HuH-7 (cell line): ENCODE results near the gene TASP1.
"Not testable (repeated sequence)": the region's sequence is repeated elsewhere in the genome, so short reads cannot be mapped to it uniquely, and the experiment has no call there.

Experiments
- DNase-seq: peaks from one replicate; pipeline ENCODE4 v3.0.0; 2011; ENCODE audit warnings: low spot score

TASP1 gene, protein sequence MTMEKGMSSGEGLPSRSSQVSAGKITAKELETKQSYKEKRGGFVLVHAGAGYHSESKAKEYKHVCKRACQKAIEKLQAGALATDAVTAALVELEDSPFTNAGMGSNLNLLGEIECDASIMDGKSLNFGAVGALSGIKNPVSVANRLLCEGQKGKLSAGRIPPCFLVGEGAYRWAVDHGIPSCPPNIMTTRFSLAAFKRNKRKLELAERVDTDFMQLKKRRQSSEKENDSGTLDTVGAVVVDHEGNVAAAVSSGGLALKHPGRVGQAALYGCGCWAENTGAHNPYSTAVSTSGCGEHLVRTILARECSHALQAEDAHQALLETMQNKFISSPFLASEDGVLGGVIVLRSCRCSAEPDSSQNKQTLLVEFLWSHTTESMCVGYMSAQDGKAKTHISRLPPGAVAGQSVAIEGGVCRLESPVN

DNA sequence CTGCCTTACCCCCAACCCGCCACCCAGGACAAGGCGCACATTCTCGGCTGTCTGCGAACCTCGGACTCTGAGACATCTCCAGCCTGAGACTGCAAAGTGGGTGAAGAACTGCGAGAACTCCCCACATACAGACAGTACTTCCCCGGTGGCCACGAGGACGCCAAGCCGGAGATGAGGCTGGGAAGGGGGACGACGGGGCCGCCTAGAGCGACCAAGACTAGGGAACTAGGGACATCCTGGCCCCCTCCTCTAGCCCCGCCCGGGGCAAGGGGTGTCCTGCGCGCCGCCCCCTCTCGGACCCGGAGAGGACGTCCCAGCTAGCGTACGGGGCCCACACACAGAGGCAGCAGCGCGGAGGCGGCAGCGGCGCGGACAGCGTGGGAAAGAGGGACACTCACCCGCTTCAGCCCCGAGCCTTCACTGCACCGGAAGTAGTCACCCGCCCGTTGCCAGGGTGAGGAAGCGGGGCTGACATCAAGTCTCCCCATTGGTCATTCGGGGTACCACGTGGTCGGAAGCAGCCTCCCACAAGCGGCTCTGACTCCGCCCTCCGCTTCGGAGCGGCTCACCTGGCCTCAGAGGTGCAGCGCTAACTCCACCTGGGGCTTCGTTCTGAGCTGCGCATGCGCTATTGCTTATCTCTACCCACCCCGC is at the start of gene TASP1:
Gene TASP1, minus strand, starts transcription at position 437 of the 654 bp plus-strand sequence. CDS start 8,854 bp downstream, outside the sequence.
- peak; percentile 97 for DNase-seq

DNA sequence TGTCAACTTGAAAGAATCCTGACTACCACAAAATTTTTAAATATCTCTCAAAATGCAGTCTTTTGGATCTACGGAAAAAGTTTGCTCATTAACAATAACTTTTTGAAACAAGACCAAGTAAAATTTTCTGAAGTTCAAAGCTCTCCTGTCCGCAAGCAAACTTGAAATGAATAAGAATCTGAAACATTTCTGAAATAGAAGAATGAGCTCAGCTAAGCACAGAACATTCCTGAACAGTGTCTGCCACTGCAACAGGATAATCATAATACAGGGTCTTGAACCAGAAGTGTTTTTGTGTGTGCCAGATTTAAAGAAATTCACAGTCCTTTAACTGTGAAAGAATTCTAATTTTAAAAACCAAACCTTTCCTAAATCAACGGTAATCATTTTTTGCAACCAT is 49.1 kb upstream of the TASP1 start:
- DNase-seq, result no peak

DNA sequence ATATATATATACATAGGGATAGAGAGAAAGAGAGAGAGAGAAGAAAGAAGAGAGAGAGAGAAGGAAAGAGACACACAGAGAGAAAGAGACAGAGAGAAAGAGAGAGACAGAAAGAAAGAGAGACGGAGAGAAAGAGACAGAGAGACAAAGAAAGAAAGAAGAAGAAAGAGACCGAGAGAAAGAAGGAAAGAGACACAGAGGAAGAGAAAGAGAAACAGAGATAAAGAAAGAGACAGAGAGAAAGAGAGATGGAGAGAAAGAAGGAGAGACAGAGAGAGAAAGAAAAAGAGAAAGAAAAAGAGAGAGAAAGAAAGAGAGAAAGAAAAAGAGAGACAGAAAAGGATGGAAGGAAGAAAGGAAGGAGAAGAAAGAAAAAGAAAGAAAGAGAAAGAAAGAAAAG is 46.9 kb upstream of the TASP1 start:
- DNase-seq, result no peak

DNA sequence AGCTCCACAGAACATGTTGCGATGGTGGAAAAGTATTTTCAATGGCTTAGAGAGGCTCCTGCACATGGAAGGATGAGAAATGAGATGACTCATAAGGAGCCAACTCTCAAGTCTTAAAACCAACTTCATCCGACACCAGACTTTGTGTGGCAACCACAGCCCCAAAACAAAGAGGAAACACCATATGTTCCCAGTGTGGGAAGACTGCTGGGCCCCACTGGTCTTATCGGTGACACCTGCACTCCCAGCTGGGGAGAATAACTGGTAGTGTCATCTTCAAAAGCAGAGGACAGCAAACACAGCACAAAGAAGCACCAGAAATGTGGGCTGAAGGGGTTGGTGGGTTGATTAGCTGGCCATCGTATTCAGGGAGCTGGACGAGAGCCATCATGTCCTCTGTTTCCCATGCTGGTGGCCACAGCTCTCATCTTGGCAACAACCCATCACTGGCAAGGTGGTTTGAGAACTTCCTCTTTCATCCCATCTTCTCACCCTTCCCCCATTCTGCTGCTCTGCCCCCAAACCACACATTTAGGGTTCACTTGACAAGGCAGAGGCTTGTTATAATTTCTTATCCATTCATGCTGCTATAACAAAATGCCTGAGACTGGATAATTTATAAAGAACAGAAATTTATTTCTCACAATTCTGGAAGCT is 46.0 kb upstream of the TASP1 start:
- no peak for DNase-seq

DNA sequence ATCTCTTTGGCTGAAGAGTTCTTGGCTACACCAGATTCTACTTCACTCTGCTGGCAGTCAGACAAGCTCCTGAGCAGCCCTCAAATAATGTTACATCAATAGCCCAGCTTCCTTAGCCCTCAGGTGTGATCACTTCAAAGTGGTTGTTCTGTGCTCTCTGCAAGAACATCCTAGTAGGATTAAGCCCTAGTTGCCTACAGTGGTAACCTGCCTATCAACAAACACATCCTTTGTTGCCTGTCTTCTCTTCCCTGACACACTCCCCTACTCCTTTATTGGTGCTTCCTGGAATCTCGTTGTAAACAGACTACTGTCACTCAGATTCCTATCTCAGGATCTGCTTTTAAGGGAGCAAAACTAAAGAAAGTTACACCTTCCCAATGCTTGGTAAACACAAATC is 45.1 kb upstream of the TASP1 start:
- peak; percentile 17 for DNase-seq

DNA sequence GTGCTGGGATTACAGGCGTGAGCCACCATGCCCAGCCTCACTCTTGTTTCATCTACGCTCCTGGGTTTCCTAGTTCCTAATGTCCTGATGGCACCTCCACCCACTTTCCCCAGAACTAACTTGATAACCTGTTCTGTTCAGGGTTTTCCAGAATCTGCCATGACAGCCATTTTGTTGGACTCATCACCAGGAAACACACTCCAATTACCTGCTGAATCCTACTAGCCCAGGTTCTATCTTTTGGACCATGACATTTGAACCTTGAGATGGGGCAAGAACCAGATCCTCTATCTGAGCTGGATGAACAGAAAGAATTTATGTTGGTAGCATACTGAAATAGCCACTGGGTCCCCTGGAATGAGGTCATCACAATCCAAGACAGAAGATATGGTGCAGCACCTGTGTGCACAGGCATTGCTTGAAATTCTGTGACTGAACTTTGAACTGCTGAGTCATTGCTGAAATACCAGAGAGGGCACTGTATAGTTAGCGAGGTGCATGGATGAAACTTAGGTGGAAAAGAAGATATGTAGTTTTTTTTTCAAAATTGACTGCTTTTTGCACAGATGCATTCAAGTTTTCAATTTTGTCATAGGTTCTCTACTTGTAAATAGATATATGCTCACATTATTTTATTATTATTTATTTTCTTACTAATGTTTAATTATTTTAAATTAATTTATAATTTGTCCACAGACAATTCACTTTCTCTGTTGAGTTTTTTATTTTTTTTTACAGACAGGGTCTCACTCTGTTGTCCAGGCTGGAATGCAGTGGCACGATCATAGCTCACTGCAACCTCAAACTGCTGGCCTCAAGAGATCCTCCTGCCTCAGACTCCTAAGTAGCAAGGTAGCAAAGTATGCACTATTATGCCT is 42.8 kb upstream of the TASP1 start:
- peak; percentile 65 for DNase-seq

DNA sequence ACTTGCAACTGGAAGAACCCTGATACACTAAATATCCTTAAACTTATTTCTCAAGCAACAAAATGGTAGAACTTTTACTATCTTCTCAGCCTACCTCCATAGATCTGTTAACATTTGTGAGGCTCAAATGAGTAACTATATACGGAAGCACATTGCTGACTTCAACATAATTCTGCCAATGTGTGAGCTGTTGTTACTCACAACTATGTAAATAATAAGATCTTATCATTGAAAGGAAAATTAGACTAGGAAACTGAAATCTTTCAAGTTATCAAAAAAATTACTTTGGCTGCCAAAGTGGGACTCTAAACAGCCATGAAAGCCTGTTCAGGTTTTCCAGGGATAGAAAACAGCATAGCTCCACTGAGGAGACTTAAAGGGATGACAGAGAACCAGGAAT is 40.2 kb upstream of the TASP1 start:
- DNase-seq, result no peak

DNA sequence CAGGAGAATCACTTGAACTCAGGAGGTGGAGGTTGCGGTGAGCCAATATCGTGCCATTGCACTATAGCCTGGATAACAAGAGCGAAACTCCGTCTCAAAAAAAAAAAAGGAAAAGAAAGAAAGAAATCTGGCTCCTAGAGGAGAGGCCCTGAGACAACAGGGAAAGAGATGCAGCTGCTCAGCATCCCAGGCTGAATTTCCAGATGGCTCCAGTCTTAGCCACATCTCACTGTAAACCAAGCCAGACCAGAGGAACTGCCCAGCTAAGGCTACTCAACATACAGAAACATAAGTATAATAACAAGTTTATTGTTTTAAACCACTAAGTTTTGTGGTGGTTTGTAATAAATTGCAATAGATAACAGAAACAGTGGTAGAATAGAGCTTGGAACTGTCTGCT is 38.5 kb upstream of the TASP1 start:
- DNase-seq, result no peak

DNA sequence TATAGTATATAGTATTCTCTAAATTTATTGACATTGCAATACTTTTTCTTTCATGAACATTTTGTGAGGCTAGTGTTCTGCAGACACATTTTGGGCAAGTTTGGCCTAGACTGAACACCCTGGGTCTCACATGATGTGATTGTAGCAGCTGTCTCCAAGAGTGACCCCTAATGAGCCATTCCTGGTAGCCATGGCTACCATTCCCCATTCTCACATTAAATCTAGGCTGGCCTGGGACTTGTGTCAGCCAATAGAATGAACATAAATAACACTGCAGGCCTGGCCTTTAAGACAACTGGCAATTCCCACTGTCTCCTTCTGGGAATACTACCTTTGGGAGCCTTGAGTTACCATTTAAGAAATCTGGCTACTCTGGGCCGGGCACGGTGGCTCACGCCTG is 38.0 kb upstream of the TASP1 start:
- DNase-seq, result no peak

DNA sequence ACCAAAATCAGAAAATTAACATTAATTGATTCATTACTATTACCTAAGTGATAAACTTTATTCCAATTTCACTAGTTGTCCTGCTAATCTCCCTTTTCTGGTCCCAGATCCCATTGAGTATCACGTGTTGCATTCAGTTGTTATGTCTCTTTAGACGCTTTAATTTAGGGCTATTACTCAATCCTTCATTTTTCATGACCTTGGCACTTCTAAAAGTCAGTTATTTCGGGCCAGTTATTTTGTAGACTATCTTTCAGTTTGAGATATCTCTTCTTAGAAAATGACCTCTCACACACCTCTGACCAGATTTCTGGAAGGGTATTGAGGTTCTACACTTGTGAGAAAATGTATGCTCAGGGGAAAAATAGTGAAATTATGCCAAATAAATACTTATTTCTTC is 34.0 kb upstream of the TASP1 start:
- DNase-seq, result no peak

DNA sequence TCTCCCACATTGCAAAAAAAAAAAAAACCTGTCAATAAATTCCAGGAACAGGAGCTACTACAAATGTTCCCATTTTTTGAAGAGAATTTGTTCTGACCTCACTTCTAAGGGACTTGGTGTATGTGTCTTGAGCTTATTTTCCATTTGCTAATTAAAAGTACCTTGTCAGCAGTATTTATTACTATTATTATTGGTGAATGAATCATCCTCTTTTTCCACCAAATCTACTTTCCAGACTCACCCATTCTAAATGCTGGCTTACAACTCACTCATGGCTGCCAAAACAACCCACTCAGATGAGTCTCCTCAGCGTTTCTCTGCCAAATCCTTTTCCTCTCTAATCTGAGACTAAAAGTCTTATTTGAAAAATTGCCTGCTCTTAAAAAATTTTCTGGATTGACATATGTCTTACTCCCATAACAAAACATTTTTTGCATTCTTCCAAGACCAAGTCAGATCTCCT is 33.2 kb upstream of the TASP1 start:
- no peak for DNase-seq

DNA sequence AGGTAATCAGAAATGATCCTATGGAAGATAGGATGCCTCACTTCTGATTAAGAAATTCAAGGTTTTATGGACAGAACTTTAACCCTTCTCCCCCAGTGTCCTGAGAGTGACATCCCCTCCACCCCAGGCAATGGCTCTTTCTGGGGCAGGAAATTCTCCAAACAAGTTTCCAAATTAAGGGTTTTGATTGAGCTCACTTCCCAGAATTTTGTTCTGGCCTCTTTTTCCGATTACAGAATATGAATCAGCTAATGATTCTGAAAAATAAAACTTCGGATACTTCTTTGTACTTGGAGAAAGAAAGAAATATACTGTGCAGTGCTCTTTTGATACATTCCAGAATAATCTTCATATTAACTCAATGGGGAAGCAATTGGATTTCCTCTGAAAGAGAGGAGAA is 32.8 kb upstream of the TASP1 start:
- DNase-seq, result no peak

DNA sequence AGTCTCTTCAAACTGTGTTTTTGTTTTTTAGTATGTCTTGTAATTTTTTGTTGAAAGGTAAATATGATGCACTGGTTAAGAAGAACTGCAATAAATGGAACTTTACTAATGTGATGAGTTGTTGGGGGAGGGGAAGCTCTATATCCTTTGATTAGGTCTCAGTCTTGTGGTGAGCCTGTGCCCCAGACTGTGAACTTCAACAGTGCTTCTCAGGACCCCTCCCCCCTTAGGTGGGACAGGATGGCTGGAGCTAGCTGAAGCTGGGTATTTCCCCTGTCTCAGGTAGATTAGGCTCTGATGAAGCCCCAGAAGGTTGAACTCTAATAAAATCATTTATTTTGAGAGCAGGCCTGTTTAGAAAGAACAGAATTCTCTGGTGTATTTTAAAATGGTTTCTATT is 31.4 kb upstream of the TASP1 start:
- no peak for DNase-seq

DNA sequence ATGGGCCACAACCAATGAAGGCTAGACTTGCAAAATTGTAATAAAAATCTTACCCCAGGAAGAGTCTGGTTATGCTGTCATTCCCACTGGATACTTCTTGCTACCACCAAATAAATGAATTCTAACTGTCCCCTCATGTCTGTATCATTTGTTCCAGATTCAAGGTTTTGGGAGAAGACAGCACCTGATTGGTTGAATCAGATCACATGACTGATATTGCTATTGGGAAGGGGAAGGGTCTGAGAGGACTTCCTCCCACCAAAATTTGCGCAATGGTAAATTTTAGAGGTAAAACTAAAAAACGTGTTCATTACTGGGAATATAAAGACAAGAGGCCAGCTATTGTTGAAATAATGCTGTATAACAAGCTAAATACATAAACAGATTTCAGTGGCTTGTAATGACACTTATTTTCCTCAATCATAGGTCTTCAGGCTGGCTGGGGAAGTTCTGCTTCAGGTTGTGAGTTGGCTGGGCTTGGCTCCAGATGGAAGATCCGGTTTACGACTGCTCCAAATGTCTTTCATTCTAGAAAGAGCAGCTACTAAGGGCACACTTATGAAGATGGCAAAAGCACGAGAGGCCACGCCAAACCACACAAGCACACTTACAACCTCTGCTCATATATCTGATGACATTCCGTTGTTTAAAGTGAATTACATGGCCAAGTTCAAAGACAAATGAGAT is 27.1 kb upstream of the TASP1 start:
- no peak for DNase-seq

DNA sequence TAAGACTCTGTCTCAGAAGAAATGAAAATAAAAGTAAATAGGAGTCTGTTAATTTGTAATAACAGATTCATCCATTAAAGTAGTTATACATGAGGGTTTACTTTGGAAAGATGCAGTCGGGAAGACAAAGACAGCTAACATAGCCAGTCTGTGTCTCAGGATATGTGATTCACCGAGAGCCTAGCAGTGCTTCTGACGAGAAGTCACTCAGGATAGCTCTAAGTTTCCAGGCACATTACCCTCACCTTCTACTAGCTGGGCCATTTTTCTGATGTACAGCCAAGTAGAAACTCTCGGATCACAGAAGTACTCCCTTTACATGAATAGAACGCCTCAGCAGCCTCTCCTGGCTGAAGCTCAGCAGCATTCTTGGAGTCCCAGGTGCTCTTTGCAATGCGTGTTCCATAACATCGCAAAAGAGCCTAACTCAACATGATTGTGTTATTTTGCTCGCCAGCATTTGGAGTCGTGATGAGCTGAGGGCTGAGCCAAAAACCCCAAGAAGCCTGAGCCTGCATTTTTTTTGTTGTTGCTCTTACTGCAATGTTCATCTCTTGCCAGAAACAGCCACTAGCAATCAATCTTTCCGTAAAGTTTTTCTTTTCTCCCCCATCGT is 22.4 kb upstream of the TASP1 start:
- DNase-seq, result no peak

DNA sequence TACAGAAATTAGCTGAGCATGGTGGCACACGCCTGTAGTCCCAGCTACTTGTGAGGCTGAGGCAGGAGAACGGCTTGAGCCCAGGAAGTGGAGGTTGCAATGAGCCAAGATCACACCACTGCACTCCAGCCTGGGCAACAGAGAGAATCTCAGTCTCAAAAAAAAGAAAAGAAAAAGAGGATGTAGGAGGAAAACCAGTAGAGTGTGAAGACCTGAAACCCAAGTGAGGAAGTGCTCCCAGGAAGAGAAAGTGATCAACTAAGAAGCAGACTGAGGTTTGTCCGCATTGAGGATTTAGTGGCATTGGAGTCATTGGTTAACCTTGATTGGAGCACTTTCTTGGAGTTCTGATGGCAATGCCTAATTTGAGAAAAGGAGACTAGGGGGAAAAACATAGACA is 20.6 kb upstream of the TASP1 start:
- no peak for DNase-seq

DNA sequence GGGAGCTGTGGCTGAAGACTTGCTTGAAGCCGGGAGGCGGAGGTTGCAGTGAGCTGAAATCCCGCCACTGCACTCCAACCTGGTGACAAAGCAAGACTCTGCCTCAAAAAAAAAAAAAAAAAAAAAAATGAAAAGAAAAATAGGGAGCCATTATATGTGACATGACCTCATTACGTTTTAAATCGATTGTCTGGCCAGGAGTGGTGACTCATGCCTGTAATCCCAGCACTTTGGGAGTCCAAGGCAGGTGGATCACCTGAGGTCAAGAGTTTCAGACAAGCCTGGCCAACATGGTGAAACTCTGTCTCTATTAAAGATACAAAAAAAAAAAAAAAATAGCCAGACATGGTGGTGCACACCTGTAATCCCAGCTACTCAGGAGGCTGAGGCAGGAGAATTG is 19.3 kb upstream of the TASP1 start:
- DNase-seq, result not testable (repeated sequence)

DNA sequence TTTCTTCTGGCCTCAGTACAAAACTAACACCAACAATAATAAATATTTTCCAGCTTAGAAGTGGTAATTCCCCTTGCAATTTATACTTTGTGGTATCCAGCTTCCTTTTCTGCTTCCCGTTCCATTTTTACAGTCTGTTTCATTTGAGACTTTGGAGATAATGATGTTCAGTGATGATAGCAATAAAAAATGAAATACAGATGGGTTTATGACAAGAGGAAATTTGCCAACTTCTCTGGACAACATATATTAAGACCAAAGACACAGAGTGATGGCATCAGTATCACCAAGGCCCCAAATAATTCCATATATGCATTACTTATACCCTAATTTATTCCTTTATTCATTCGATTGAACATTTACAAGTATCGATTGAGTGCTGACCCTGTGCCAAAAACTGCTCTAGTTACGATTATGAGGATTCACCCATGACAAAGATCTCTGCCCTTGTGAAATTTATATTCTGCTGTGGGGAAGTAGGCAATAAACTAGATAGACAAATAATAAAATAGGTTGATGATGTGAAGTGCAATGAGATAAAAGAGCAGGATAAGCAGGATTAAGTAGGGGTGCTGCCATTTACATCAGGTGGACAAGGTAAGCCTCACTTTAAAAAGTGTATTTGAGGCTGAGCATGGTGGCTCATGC is 18.1 kb upstream of the TASP1 start:
- no peak for DNase-seq

DNA sequence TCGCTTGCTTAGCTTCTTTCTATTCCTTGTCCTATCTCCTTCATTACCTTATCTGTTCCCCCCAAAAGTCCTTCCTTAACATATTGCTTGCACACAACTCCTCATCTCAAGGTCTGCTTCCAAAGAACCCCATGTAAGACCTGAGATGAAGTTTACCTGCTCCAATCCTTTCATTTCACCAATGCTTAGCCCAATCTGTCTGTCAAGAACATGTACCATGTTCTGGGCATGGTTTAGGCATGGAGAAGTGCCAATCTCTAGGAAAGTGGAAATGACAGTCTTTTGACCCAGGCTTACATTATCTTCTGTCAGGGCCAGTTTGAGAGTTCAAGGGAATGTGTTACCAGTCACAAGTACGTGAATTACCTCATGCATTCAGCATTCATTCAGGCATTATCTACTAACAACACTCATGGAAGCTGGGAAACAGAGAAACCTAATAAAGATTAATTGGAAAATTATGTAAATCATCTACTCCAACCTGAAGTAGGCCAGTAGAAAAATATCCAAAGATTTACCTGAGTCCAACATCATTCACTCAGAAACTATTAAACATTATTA is 15.8 kb upstream of the TASP1 start:
- DNase-seq, result no peak

DNA sequence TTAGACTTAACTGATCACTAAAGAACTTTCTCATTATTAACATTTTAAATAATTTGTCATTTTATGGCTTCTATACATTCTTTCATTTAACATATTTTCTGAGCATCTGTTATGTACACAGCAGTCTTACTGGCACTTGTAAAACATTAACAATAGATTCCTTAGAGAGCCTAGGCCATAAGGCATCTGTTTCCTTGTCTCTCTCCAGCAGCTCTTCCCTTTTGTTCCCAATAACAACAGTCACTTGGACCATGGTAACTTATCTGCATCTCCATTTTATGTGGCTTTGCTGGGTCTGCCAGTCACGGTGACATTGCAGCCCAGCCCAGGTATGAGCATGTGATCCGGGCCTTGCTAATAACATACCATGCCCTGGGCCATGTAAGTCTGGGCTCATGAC is 11.7 kb upstream of the TASP1 start:
- no peak for DNase-seq
